Measurements from ENCODE around the gene STAG3.
"Not testable (repeated sequence)": the region's sequence is repeated elsewhere in the genome, so short reads cannot be mapped to it uniquely, and the experiment has no call there.

- TF ChIP-seq CTCF (conservative IDR thresholded peaks at IDR 0.05; ENCODE audit: low read length); EZH2phosphoT487 (IDR thresholded peaks at IDR 0.05; ENCODE audit: borderline replicate concordance): not testable (repeated sequence)
Measured at GRCh38 chr7:100239975-100240374, 62.3 kb downstream of the STAG3 start.
